ENCODE measurements around the gene QRICH2.

GRCh38 chr17:76253841-76254240 lies 54.2 kb downstream of the QRICH2 start:
- TF ChIP-seq POLR2A (IDR thresholded peaks at IDR 0.05) (no peak), CTCF (IDR thresholded peaks at IDR 0.05) (no peak)

Measured in Peyer's patch (tissue), 4 donors.